SU-DHL-6 (cell line): ENCODE data around the gene ZG16B.

ENCODE experiments used
- H2AFZ ChIP-seq: fragments of 200-600 bp; sonication (generic); 2 replicates; pipeline ENCODE4 v1.6.1; 2014; ENCODE audit warnings: low read depth, mild to moderate bottlenecking, moderate library complexity, mixed read lengths, antibody characterized with exemption, low read length; ENCODE audit not compliant: severe bottlenecking
- H3F3A ChIP-seq: fragments of 200-600 bp; shearing (Covaris generic); 2 replicates; pipeline ENCODE4 v1.6.0; 2016; ENCODE audit warnings: antibody characterized with exemption, mild to moderate bottlenecking; ENCODE audit not compliant: insufficient read depth
- H3K27ac ChIP-seq: fragments of 200-600 bp; sonication (generic); 2 replicates; pipeline ENCODE4 v1.5.1; 2016; ENCODE audit warnings: low read depth, mild to moderate bottlenecking, low read length, moderate library complexity, mixed read lengths
- H3K27me3 ChIP-seq: fragments of 200-600 bp; sonication (generic), shearing (Covaris generic); 2 replicates; pipeline ENCODE4 v1.6.0; 2014; ENCODE audit warnings: mild to moderate bottlenecking, low read length
- H3K36me3 ChIP-seq: fragments of 200-600 bp; sonication (generic); 2 replicates; pipeline ENCODE4 v1.6.1; 2014; ENCODE audit warnings: mild to moderate bottlenecking, low read length, mixed read lengths
- H3K4me2 ChIP-seq: fragments of 300-600, 200-600 bp; shearing (Covaris generic), sonication (generic); 2 replicates; pipeline ENCODE4 v1.6.0; 2014; ENCODE audit warnings: low read length, low read depth, mild to moderate bottlenecking; ENCODE audit not compliant: poor library complexity, severe bottlenecking
- H3K4me3 ChIP-seq: fragments of 200-600 bp; sonication (generic); 2 replicates; pipeline ENCODE4 v1.5.1; 2014; ENCODE audit warnings: antibody characterized with exemption, low read length, mild to moderate bottlenecking, mixed read lengths; ENCODE audit not compliant: insufficient read depth, poor library complexity, severe bottlenecking
- H3K79me2 ChIP-seq: fragments of 200-600 bp; sonication (generic); 2 replicates; pipeline ENCODE4 v1.6.1; 2014; ENCODE audit warnings: mild to moderate bottlenecking, low read length, moderate library complexity; ENCODE audit not compliant: insufficient read depth
- H3K9ac ChIP-seq: fragments of 200-600 bp; sonication (generic); 2 replicates; pipeline ENCODE4 v1.7.0; 2014; ENCODE audit warnings: mild to moderate bottlenecking, low read length
- H3K9me2 ChIP-seq: fragments of 200-600 bp; sonication (generic); replicated peaks from 2 replicates; pipeline ENCODE4 v1.6.1; 2014; ENCODE audit warnings: low read length; ENCODE audit not compliant: insufficient read depth
- H3K9me3 ChIP-seq: fragments of 200-600 bp; sonication (generic); 2 replicates; pipeline ENCODE4 v1.6.1; 2014; ENCODE audit warnings: low read length, mixed read lengths; ENCODE audit not compliant: insufficient read depth
- H4K20me1 ChIP-seq: fragments of 200-600 bp; sonication (generic); 2 replicates; pipeline ENCODE4 v1.6.1; 2014; ENCODE audit warnings: low read depth, mild to moderate bottlenecking, antibody characterized with exemption, low read length, moderate library complexity, mixed read lengths
- CTCF ChIP-seq: fragments of 200-600 bp; sonication (generic); IDR thresholded peaks from one replicate; pipeline ENCODE4 v1.5.1; 2017; ENCODE audit warnings: antibody characterized with exemption, mild to moderate bottlenecking, low read length, moderate library complexity; ENCODE audit not compliant: insufficient read depth, poor library complexity, severe bottlenecking
- EZH2phosphoT487 ChIP-seq: fragments of 200-600 bp; sonication (generic), shearing (Covaris generic); conservative IDR thresholded peaks from 2 replicates; pipeline ENCODE4 v1.6.1; 2018; ENCODE audit warnings: mild to moderate bottlenecking, antibody characterized with exemption, low read length, moderate library complexity, mixed read lengths

The ZG16B gene

DNA sequence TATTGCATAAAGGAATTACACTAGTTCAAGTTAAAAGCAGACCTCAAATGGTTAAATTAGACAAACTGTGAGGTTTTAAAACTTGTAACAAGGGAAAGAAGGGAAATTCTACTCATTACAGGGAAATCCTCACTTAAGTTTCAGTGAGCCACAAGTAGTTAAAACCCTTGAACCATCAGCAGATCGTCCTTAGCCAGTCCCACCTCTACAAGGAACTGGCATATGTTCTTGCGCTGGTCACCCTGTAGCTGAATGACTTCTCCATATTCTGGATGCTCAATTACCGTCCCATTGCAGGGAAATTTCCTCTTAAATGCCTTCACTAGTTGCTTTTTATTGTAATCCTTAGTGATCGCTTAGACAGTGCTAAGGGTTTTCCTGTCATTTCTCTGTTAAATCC, 7.6 kb upstream of the ZG16B start:
- no peaks in the 10 kb centered on the region for H3K36me3 ChIP-seq
- no peak overlapping the region for H3K4me3 ChIP-seq
- H3F3A ChIP-seq: no peaks in the 10 kb centered on the region
- no peak overlapping the region for H3K27ac ChIP-seq
- H3K4me2 ChIP-seq: no peak overlapping the region
- no peaks in the 10 kb centered on the region for H3K9me2 ChIP-seq
- H3K27me3 ChIP-seq: no peaks in the 10 kb centered on the region
- no peak for TF ChIP-seq EZH2phosphoT487
- no peak for TF ChIP-seq CTCF
- H3K9ac ChIP-seq: no peak overlapping the region
- no peaks in the 10 kb centered on the region for H3K79me2 ChIP-seq
- no peaks in the 10 kb centered on the region for H3K9me3 ChIP-seq
- no peaks in the 10 kb centered on the region for H4K20me1 ChIP-seq
- no peak overlapping the region for H2AFZ ChIP-seq

GRCh38 chr16:2824626-2825025, 5.5 kb upstream of the ZG16B start:
- H3K27me3 ChIP-seq: no peaks in the 10 kb centered on the region
- no peak overlapping the region for H3K27ac ChIP-seq
- H3K9ac ChIP-seq: no peak overlapping the region
- no peaks in the 10 kb centered on the region for H3K9me3 ChIP-seq
- TF ChIP-seq EZH2phosphoT487: no peak
- TF ChIP-seq CTCF: no peak
- H3K9me2 ChIP-seq: no peaks in the 10 kb centered on the region
- no peaks in the 10 kb centered on the region for H3K36me3 ChIP-seq
- H3K4me2 ChIP-seq: no peak overlapping the region
- no peak overlapping the region for H2AFZ ChIP-seq
- no peaks in the 10 kb centered on the region for H4K20me1 ChIP-seq
- H3F3A ChIP-seq: no peaks in the 10 kb centered on the region
- no peaks in the 10 kb centered on the region for H3K79me2 ChIP-seq
- no peak overlapping the region for H3K4me3 ChIP-seq

- no peak overlapping the region for H3K4me3 ChIP-seq
- no peaks in the 10 kb centered on the region for H3F3A ChIP-seq
- H3K27me3 ChIP-seq: no peaks in the 10 kb centered on the region
- H3K79me2 ChIP-seq: no peaks in the 10 kb centered on the region
- no peaks in the 10 kb centered on the region for H4K20me1 ChIP-seq
- no peak overlapping the region for H3K27ac ChIP-seq
- H3K9ac ChIP-seq: no peak overlapping the region
- H3K9me3 ChIP-seq: no peaks in the 10 kb centered on the region
- H2AFZ ChIP-seq: no peak overlapping the region
- H3K36me3 ChIP-seq: no peaks in the 10 kb centered on the region
- H3K9me2 ChIP-seq: no peaks in the 10 kb centered on the region
- H3K4me2 ChIP-seq: no peak overlapping the region
- TF ChIP-seq CTCF (no peak), EZH2phosphoT487 (no peak)
Observed at GRCh38 chr16:2825049-2825742, 4.9 kb upstream of the ZG16B start.
